Stimulated activated naive CD4-positive, alpha-beta T cell treated with Interleukin-2 at 50 U/mL for 16 hours (primary cell): ENCODE data around the gene ACAP2.
A peak's percentile ranks its signal among the peaks of the same experiment; 100 is the strongest.
"Not testable (repeated sequence)": the region's sequence is repeated elsewhere in the genome, so short reads cannot be mapped to it uniquely, and the experiment has no call there.

Experiments
- DNase-seq: peaks from one replicate; lab custom pipeline; 2025; lab: John Stamatoyannopoulos, UW

The ACAP2 gene, protein sequence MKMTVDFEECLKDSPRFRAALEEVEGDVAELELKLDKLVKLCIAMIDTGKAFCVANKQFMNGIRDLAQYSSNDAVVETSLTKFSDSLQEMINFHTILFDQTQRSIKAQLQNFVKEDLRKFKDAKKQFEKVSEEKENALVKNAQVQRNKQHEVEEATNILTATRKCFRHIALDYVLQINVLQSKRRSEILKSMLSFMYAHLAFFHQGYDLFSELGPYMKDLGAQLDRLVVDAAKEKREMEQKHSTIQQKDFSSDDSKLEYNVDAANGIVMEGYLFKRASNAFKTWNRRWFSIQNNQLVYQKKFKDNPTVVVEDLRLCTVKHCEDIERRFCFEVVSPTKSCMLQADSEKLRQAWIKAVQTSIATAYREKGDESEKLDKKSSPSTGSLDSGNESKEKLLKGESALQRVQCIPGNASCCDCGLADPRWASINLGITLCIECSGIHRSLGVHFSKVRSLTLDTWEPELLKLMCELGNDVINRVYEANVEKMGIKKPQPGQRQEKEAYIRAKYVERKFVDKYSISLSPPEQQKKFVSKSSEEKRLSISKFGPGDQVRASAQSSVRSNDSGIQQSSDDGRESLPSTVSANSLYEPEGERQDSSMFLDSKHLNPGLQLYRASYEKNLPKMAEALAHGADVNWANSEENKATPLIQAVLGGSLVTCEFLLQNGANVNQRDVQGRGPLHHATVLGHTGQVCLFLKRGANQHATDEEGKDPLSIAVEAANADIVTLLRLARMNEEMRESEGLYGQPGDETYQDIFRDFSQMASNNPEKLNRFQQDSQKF

GRCh38 chr3:195442573-195443390, at the start of gene ACAP2:
Gene ACAP2, minus strand, starts transcription at chr3:195443020. Its CDS starts 173 bp downstream, at chr3:195442847.
- DNase-seq = peak; percentile 98

- no peak for DNase-seq
Measured at GRCh38 chr3:195475614-195476013, 32.8 kb upstream of the ACAP2 start.

GRCh38 chr3:195475116-195475515, 32.3 kb upstream of the ACAP2 start:
- not testable (repeated sequence) for DNase-seq

GRCh38 chr3:195468841-195469240, 26.0 kb upstream of the ACAP2 start:
- DNase-seq = no peak

GRCh38 chr3:195468391-195468776, 25.6 kb upstream of the ACAP2 start:
- no peak for DNase-seq

GRCh38 chr3:195467641-195468390, 25.0 kb upstream of the ACAP2 start:
- no peak for DNase-seq

DNA sequence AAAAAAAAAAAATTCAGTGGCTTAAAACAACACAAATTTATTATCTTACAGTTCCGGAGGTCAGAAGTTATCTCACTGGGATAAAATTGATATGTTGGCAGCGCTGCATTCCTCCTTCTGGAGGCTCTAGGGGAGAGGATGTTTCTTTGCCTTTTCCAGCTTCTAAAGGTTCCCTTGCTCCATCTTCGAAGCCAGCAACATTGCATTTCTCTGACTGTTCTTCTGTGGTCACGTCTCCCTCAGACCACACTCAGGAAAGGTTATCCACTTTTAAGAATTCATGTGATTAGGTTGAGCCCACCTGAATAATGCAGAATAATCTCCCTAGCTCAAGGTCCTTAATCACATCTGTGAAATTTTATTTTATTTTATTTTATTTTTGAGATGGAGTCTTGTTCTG, 23.4 kb upstream of the ACAP2 start:
- DNase-seq = no peak

DNA sequence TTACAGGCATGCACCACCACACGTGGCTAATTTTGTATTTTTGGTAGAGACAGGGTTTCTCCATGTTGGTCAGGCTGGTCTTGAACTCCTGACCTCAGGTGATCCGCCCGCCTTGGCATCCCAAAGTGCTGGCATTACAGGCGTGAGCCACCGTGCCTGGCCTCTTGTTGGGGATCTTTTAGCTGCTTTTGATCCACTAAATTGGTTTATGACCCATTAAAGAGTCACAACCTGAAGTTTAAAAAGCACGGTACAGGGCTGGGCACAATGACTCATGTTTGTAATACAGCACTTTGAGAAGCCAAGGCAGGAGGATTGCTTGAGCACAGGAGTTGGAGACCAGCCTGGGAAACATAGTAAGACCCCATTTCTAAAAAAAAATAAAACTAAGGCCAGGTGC, 20.1 kb upstream of the ACAP2 start:
- not testable (repeated sequence) for DNase-seq

DNA sequence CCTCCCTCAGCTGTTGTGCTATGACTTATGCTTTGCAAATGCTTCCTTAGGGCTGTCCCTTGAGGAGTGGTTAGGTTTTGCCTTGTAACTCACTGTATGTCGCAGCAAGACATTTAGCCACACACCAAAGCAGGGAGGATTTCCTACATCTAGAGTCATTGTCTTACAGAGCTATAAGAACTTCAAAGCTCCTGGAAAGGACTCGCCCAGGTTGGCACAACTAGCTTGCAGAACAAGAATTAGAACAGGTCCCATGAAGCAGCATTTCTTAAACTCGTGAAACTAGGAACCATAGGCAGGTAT, 19.4 kb upstream of the ACAP2 start:
- DNase-seq = no peak

DNA sequence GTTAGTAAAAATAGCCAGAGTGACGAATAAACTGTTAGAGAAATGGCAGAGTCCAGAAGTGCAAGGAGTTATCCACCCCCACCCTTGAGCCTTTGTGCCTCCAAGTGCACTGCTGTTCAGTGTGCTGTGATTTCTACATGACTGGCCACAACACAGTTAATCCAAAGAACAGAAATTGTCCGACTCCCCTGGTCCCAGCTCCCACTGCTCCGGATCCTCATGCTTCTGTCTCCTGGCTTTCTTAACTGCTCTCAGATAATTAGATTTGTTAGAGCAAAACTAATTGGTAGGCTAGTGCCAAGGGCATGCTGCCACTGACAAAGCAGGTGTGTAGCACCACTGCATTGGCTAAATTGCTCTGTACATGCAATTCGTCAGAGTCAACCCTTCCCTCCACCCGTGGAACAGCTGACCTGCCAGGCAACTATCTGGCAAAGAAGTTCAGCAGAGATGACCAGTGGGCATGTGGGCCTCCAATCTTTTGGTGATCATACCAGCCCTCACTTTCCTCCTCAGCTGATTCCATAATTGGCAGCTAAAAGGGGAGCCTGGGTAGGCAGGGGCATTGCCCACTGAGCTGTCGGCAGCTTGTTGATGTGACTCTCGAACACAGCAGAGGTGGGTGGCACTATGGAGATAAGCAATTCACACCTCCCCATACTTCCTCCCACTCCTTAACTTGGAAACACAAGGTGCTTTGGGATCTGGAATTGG, 18.9 kb upstream of the ACAP2 start:
- DNase-seq = no peak

DNA sequence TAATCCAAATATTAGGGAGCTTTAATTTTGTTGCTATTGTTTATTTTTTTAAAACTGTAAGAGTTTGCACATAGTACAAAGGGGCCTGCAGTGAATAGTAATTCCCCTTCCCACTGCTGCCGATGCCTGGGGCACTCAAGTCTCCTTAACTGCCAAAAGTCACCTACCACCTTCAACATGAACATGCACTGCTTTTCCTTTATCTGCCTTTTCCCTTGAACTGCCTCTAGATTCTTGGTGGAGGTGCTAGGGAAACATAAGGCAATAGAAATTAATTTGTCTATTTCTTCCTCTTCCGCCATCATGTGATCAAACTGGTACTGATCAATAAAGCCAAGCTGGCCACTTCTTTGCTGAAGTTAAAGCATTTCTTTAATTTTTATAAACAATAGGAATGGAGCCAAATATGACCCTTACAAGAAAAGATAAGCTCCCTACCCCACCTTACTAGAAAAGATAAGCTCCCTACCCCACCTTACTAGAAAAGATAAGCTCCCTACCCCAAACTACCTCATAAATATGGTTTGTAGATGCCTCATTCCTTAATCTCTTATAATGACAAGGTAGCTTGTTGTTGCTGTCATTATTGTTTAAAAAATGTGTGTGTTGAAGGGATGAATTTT, 17.4 kb upstream of the ACAP2 start:
- no peak for DNase-seq

DNA sequence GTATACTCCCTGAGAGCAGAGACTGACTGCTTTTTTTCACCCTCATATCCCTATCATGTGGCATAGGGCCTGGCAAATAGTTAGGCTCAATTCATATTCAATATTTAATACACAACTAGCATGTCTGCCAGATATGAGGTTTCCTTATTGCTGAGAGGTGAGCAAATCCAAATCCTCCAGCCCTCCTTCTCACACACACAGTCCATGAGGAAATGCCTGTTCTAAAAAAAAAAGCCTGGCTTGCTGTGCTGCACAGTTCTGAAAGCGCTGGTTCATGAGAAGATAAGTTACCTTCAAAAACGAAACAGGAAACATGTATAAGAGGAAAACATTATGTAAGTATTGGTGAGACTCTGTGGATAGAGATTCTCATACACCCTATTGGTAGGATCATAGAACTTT, 15.5 kb upstream of the ACAP2 start:
- no peak for DNase-seq

DNA sequence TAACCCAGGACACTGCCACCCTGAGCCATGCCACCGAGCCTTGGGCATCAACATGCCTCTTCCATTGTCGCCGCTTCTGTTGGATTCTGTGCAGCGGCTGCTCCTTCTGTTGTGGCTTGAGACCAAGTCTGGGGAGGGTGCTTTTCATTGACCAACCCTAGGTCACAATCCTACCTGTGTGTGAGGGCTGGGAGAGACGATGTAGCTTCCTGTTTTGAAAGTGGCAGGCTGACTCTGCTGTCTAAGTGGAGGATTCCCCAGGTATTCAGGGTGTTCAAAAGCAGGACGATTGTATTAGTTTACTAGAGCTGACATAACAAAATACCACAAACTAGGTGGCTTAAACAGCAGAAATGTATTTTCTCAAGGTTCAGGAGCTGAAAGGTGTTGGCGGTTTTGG, 13.0 kb upstream of the ACAP2 start:
- no peak for DNase-seq

DNA sequence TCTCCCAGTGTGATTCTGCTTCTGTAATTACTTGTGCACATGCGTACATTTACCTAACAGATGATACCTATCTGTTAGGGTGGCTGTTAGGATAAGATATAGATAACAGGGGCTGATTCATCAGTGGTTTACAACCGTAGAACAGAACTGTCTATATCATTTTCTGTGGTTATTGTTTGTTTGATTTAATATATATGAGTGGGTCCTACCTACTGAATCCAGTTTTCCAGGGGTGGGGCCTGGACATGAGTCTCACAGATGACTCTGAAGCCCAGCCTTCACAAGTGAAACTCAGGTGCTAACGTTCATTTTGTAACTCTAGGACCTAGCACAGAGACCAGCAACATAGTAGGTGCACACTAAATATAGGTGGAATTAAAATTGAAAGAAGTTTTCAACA, 10.4 kb upstream of the ACAP2 start:
- DNase-seq = no peak

DNA sequence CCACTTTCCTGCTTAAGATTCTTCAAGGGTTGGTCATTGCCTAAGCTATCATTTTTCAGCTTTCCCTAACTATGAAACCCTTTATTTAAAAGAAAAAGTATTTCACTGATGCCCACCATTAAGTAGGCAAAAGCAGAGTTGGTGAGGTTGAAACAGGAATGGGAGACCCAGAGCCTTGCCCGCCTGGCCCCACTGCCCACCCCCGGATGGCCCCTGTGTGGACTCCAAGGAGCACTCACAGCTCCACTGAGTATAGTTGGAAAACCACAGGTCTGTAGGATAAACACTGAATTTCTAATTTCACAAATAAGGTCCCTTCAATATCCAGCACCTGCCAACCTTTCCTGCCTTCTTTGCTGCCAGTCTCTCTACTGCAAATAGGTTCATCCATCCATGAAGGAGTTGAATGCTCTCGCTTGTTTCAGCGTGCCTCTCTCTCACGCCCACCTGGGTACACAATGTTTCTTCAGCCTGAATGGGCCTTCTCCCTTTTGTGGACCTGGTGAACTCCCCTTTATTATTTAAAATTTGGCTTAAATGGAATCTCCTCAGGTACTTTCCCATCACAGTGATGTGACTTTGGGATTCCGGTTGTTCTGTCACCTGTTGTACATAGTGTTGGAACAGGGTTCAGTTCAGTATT, 8.7 kb upstream of the ACAP2 start:
- no peak for DNase-seq

DNA sequence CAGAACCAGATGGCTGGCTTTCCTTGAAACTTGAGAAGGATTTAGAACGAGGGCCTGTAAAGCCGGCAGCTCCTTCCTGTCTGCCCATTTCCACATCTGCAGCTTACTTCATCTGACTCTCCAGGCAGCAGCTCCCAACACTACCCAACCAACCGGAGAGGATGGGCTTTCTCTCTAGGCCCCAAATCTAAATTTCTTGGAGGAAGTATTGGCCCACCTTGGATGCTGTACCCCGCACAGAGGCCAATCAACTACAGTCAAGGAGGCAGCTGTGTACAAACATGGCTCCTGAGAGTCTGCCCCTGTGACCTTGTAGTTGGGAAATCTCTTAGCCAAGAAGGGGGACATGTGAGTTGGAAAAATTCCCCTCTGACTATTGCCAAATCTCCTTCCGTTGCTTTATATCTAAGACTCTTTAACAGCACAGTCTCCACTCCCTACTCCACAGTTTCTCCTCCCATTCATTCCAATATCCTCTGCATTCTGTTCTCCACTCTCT, 8.0 kb upstream of the ACAP2 start:
- DNase-seq = no peak

DNA sequence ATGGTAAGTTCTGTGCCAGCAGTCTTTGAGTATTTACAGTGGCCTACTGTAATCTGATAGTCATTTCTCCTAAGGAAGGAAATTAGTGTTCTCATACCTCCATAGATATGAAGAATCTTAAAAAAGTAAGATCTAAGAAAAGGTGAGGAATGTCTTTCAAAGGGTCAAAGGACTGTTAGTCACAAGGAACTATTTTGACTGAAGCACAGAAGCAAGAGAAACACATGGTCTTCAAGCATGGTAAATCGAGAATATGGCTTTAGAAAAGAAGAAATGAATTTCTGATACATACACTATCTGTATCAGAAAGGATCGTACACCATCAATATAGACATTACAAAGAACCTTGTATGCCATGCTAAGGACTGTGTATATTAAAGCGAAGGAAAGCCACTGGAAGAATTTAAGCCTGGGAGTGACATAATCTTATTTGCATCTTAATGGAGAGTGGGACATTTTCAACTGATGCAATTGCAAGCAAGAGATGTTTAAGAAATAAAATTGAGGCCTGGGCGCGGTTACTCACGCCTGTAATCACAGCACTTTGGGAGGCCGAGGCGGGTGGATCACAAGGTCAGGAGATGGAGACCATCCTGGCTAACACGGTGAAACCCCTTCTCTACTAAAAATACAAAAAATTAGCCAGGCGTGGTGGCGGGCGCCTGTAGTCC, 5.5 kb upstream of the ACAP2 start:
- DNase-seq = no peak

DNA sequence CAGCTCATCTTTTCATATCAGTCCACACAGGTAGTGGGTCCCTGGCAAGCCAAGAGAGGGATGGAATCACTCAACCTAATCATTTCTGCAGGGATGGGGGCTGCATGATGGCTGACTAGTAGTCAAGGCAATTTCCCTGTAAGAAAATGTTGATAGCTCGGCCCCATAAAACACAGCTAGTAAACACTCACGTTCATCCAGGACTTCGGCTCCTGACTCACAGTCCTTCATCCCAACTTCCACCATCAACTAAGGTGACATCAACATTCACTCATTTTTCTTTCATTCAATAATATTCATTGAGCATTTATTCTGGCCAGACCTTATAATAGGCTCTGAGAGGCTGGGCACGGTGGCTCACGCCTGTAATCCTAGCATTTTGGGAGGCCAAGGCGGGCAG, 4.4 kb upstream of the ACAP2 start:
- DNase-seq = no peak

GRCh38 chr3:195446359-195446758, 3.5 kb upstream of the ACAP2 start:
- DNase-seq = no peak

DNA sequence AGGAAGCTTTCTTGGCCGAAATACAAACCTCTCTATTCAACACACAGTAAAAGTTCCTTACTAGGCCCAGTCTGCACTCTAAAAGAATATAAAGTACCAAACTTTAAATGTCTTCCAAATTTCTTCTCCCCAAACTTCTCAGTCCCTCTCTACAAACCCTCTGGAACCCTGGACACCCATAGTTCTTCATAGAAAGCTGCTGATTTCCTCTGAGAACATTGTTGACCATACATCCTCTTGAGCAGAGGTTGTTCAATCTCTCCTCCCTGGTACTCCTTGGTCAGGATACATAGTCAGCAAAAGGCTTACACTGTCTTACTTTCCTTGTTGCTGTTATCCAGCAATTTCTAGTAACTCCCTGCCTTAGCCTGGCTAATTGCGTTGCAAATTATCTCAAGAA, 3.1 kb upstream of the ACAP2 start:
- no peak for DNase-seq
